ENCODE data around the gene ZNF565.
"Not testable (repeated sequence)": the region's sequence is repeated elsewhere in the genome, so short reads cannot be mapped to it uniquely, and the experiment has no call there.

The ZNF565 gene

DNA sequence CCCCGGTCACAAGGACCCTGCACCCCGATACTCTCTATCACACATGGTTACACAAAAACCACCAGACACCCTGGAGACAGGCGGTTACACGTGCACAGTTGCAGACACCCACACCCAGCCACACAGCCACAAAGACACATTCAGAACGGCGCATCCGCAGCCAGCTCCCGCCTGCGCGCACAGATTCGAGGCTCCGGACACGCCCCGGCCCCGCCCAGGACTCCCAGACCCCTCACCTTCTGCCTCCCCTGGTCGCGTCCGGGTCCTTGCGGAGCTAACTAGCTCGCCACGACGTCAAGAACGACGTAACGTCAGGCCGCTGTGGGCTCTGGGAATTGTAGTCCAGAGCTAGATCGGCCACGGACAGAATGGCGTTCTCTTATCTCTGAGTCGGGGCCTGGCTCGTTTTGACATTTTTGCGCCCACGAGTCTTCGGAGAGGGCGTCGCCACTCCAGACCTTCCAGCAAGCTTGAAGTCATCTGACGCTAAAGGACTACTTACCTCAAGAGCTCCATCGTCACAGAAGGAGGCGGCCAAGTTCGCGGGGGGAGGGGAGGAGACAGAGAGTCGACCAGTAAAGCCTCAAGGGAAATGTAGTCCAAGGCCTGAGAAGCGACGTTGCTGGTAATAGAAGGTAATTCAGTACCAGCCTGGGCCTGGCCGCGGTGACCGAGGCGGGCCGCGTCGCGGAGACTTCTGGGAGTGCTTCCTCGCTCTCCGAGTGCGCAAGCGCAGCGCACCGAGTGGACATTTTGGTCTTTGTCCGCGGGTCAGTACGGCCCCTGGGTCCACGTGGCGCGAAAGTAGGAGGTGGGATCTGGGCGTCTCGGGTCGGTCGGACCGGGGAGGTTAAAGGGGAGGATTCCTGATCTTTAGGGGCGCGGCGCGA lies at the start of gene ZNF565, which contains the start of gene ZNF146:
ZNF565 (minus strand) TSS at position 280 of the 890 bp plus-strand sequence. CDS start 12,680 bp downstream, outside the sequence.
ZNF146 (plus strand) TSS at position 721 of the 890 bp plus-strand sequence. CDS start 21,335 bp downstream, outside the sequence.
- intact Hi-C loops (cut with DNase I) = no loop called here

DNA sequence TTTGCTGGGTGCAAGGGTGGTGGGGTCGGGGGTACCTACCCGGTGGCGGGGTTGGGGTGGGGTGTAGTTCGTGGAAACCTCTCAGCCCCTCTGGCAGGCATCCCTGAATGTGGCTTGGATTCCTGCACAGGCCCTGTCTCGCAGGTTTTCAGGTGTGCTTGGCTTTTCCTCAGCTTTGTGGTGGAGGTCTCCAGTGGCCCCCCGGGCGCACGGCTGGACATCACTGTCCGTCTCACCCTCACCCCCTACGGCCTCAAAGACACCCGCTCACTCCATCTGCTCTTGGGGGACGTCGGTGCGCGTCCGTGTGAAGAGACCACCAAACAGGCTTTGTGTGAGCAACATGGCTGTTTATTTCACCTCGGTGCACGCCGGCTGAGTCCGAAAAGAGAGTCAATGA lies 44.7 kb upstream of the ZNF565 start:
- intact Hi-C loops (cut with DNase I) = no loop called here
- DNase-seq = peak in 1 of 42 donors; percentile 30

More for the DNA sequence above, at the start of gene ZNF565, which contains the start of gene ZNF146:
- DNase-seq = peak; percentile 95 to 99 (median 98)

DNA sequence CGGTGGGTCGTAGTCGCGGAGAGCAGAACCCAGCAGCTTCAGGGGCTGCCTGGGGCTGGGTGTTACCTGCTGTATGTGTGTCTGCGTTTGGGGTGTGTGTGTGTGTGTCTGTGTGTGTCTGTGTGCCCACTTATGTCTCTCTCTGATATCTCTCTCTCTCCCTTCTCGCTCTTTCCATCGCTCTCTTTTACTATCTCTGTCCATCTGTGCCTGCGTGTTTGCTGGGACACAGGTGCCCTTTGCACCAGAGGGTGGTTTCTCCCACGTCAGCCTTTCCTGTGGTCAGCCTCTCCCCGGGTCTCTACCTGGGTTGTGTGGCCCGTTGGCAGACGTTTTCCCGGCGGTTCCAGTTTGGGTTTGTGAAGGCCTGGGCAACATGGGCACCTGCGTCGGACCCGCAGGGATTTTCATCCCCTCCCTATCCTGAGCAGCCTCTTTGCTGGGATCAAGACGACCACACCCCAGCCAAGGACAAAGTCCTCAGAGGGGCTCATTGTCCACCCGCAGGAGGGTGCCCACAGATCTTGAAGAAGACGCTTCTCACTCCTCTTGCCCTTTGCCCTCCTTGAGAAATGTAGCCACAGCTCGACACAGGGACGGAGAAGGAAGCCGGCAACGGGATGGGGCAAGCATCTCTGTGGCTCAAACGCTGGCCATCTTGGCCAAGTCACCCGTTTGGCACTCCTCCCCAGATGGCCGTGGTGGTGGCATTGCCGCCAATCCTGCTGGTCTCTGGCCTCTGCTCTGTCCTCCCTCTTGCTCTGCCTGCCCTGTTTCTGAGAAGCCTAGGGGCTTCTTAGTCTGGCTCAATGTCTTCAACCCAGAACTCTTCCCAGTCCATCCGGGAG lies 43.8 kb upstream of the ZNF565 start:
- no peak for DNase-seq
- intact Hi-C loops (cut with DNase I) = no loop called here

DNA sequence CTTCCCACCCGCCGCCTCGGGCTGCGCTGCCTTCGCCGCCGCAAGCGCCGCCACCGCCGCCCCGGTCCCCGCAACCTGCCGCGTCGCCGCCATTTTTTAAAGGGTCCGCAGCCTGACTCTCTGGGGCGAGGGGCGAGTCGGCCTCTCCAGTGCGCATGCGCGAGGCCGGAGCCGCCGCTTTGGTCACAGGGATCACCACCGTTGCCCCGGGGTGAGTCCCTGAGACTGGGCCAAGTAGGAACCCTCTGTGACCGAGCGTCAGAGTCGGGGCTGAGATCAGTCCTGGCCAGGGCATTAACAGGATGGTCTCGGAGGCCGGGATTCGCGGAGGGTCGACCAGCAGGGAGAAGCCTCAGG lies 43.0 kb upstream of the ZNF565 start:
- intact Hi-C loops (cut with DNase I) = no loop called here
- DNase-seq = peak in 38 of 42 donors; percentile 11 to 82 (median 56)

DNA sequence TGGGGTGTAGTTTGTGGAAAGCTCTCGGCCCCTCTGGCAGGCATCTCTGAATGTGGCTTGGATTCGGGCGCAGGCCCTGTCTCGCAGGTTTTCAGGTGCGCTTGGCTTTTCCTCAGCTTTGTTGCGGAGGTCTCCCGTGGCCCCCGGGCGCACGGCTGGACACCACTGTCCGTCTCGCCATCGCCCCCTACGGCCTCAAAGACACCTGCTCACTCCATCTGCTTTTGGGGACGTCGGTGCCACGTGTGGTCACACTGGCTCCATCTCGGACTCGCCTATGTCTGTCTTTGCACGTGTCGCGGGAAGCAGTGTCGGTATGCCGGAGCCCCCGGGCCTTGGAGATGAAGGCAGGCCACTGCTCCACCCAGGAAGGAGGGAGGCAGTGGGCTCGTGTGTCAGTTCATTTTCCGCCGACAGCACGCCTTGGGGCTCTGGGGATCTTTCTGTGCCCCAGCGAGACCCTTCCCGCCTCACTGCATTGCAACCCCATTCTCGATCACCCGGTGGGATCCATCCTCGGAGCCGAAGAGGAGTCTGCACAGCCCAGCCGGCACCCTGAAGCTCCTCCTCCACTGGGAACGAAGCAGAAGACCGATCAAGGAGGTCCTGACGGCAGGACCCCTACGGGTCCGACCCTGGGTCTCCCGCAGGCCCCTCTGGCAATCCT lies 42.5 kb upstream of the ZNF565 start:
- intact Hi-C loops (cut with DNase I) = no loop called here
- no peak for DNase-seq

DNA sequence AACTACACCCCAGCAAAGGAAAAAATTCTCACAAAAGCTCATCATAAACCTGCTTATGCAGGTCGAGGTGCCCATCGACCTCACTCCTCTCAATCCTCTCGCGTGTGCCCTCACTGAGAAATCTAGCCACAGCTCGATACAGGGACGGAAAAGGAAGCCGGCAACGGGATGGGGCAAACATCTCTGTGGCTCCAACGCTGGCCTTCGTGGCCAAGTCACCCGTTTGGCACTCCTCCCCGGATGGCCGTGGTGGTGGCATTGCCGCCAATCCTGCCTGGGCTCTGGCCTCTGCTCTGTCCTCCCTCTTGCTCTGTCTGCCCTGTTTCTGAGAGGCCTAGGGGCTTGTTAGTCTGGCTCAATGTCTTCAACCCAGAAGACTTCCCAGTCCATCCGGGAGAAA lies 41.6 kb upstream of the ZNF565 start:
- intact Hi-C loops (cut with DNase I) = no loop called here
- DNase-seq = no peak

DNA sequence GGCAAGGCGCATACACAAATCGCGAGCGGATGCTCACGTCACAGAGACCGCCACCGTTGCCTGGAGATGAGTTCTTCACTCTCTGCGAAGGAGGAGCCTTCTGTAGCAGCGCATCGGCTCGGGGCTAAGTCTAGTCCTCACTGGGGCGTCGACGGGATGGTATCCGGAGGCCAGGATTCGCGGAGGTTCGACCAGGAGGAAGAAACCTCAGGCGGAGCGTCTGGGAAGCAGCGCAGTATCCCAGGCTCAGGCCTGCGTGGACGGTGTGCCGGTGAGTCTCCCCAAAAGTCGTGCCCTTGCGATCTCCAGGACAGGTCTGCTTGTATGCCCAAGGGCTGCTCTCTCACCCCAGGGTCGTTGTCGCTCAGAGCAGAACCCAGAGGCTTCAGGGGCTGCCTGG lies 40.9 kb upstream of the ZNF565 start:
- intact Hi-C loops (cut with DNase I) = no loop called here
- DNase-seq = no peak

DNA sequence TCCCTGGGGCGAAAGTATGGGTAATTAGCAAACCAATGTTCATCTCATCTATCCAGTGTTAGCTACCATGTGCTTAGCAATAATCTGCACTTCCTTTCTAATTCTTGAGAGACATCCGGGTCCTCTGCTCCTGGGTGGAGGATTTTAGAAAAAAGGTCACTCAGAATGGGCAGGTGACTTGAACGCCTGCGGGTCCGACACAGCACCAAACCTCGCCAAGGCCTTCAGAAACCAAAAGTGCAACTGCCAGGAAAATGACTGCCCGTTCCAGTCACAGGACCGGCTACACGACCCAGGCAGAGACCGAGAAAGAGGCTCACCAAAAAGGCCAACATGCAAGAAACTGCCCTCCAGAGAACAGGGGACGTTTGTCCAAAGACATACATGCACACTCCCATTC lies 40.4 kb upstream of the ZNF565 start:
- DNase-seq = no peak

DNA sequence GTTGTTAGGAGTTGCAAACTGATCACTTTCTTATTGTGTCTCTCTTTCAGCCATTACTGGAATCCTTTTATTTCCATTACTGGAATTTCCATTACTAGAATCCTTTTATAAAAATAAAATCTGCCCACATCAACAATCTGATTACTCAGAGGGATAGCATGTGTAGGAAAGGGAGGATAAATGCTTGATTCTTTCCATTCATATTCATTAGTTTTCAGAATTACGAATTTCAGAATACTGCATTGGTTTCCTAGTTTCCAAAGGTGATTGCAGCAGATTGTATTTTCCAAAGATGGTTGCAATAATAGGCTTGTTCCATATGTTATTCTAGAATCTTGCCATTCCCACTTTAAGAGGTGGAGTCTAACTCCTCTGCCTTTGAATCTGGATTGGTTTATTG lies 37.6 kb upstream of the ZNF565 start:
- no peak for DNase-seq
- intact Hi-C loops (cut with DNase I) = no loop called here

More for the DNA sequence above, 40.4 kb upstream of the ZNF565 start:
- intact Hi-C loops (cut with DNase I) = no loop called here

DNA sequence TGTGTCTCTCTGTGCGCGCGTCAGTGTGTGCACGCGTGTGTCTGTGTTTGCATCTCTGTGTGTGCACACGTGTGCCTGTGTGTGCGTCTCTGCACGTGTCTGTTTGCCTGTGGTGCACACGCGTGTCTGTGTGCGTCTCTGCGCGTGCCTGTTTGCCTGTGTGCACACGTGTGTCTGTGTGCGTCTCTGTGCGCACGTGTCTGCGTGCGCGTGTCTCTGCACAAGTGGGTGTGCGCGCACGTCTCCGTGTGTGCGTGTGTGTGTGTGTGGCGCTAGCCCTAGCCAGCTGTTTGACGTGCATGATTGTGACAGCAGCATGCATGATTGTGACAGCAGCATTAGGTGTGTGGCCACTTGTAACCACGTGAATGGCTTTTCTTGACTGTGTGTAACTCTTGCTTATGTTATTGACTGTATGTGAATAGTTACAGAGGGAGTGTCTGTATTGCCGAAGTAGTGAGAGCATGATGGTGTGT lies 31.6 kb upstream of the ZNF565 start:
- peak in 28 of 42 donors; percentile 9 to 71 (median 39) for DNase-seq
- intact Hi-C loops (cut with DNase I) = no loop called here

DNA sequence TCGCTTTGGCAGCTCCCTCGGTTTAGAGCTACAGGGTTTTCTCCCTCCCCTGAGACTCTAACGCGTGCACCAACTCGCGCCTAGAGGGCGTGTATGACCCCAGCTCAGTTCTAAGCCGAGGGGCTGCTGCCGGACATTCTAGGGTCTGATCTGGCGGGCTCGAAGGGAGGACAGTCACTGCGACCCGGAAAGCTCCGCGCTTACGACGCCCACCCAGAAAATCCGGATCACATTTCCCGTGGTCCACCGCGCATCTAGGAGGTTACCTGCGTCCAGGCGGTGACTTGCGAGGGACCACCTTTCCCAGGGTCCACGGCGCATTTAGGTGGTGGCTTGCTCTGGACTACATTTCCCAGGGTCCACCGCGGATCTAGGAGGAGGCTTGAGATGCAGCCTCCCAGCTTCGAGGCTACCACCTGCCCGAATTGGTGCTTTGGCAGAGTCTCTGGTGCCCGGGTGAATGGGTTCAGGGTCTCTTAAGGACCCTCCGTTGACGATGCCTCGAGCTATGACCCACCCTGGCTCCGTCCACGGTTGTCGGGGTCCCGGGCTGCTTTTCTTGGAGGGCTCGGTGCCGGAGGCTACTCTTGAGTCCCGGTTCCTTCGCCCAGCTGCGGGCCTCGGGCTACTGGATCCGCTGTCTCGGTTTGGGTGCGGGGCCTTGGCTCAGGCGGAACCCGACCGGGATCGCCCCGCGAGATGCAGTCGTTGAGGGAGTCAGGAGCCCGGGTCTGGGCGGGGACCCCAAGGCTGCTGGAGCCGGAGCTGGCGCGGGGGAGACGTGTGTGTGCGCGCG lies 30.9 kb upstream of the ZNF565 start:
- intact Hi-C loops (cut with DNase I) = no loop called here

DNA sequence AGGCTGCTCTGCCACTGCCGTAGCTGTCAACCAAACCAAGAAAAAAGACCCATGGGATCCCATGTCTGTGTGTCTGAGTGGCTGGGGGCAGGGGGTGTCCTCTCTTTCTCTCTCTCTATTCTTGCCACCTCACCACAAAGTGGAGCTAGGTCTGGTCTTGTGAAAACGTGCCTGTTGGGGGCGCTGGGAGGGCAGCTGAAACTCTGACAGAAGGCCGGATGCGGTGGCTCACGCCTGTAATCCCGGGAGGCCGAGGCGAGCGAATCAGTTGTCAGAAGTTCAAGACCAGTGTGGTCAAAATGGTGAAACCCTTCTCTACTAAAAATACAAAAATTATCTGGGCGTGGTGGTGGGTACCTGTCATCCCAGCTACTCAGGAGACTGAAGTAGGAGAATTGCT lies 29.6 kb upstream of the ZNF565 start:
- intact Hi-C loops (cut with DNase I) = no loop called here
- DNase-seq = peak in 1 of 42 donors; percentile 37

More for the DNA sequence above, 30.9 kb upstream of the ZNF565 start:
- peak in 41 of 42 donors; percentile 23 to 78 (median 51) for DNase-seq

DNA sequence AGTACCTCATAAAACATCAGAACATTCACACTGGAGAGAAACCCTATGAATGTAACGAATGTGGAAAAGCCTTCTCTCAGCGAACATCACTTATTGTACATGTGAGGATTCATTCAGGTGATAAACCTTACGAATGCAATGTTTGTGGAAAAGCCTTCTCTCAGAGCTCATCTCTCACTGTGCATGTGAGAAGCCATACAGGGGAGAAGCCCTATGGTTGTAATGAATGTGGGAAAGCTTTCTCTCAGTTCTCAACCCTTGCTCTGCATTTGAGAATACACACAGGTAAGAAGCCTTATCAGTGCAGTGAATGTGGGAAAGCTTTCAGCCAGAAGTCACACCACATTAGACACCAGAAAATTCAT lies 22.5 kb upstream of the ZNF565 start:
- intact Hi-C loops (cut with DNase I) = no loop called here
- peak in 1 of 42 donors; percentile 4 for DNase-seq

DNA sequence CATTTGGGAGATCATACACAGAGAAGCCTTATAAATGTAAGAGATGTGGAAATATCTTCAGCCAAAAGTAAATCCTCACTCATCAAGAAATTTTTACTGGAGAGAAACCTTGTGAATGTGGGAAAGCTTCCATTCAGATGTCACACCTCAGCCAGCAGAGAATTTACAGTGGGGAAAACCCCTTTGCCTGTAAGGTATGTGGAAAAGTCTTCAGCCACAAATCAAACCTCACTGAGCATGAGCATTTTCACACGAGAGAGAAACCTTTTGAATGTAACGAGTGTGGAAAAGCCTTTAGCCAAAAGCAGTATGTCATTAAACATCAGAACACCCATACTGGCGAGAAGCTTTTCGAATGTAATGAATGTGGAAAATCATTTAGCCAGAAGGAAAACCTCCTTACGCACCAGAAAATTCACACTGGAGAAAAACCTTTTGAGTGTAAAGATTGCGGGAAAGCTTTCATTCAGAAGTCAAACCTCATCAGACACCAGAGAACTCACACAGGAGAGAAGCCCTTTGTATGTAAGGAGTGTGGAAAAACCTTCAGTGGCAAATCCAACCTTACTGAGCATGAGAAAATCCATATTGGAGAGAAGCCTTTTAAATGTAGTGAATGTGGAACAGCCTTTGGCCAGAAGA lies 22.0 kb upstream of the ZNF565 start:
- intact Hi-C loops (cut with DNase I) = no loop called here
- peak in 2 of 42 donors; percentile 1 to 7 for DNase-seq

DNA sequence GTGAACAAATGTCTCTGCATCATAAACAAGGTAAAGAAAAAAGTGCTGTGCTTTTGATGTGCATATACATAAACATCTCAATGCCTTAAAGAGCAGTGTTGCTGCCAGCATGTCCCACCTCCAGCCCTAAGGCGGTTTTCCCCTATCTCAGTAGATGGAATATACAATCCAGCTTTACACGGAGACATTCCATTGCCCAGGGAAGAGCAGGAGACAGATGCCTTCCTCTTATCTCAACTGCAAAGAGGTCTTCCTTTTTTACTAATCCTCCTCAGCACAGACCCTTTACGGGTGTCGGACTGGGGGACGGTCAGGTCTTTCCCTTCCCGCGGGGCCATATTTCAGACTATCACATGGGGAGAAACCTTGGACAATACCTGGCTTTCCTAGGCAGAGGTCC lies 19.2 kb upstream of the ZNF565 start:
- DNase-seq = peak in 1 of 42 donors; percentile 4
- intact Hi-C loops (cut with DNase I) = not testable (repeated sequence)

DNA sequence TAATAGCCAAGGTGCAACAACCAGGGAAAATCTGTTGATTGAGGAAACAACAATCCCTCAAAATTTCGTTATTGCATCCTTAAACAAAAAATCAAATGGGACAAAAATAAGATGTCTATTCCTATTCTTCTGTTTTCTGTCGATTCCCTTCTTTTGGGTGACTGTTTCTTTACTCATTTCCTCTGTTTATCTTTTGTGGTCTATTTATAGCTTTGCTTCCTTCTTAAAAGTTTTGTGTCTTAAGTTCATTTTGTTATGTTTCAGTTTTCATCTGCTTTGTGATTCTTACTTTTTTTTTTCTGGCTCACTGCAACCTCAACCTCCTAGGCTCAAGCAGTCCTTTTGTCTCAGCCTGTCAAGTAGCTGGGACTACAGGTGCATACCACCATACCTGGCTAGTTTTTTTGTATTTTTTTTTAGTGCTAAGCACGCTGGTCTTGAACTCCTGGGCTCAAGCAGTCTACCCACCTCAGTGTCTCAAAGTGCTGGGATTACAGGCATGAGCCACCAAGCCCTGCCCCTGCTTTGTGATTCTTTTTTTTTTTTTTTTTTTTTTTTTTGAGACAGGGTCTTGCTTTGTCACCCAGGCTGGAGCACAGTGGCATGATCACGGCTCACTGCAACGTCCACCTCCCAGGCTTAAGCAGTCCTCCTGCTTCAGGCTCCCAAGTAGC lies 10.9 kb upstream of the ZNF565 start:
- intact Hi-C loops (cut with DNase I) = no loop called here
- peak in 4 of 42 donors; percentile 19 to 35 (median 20) for DNase-seq

DNA sequence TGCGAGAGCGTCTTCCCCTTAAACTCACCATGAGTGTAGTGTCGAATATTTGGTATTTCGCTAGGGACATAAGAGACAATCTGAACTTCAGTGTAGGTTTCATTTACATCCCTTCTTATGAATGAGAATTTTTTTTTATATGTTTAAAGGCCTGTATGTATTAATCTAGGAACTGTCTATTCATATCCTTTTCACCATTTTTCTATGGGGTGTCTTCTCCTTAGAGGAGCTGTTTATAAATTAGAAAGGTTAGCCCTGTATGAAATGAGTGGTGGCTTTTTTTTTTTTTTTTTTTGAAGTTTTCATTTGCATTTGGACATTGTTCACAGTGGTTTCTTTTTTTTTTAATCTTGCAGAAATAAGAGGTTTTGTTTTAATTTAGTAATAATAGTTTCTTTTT lies 8.0 kb upstream of the ZNF565 start:
- intact Hi-C loops (cut with DNase I) = no loop called here
- no peak for DNase-seq
